PFSK-1 (cell line): ENCODE results near the gene RNMT.

Experiments
- FOXP2 ChIP-seq: optimal IDR thresholded peaks from 2 replicates; pipeline ENCODE3; 2011; ENCODE audit warnings: borderline replicate concordance, control low read depth, inconsistent platforms; ENCODE audit not compliant: insufficient read depth; ENCODE audit errors: extremely low read length, extremely low read depth
- POLR2AphosphoS5 ChIP-seq: IDR thresholded peaks from 2 replicates; pipeline ENCODE4 v1.6.1; 2012; ENCODE audit warnings: low read depth, mild to moderate bottlenecking, control low read depth, low read length, moderate library complexity
- SIN3A ChIP-seq: IDR thresholded peaks from 2 replicates; pipeline ENCODE4 v1.6.1; 2012; ENCODE audit warnings: mild to moderate bottlenecking, low read length, moderate library complexity, borderline replicate concordance; ENCODE audit not compliant: insufficient read depth
- TAF1 ChIP-seq: IDR thresholded peaks from 2 replicates; pipeline ENCODE4 v1.6.1; 2012; ENCODE audit warnings: low read length, control low read depth, borderline replicate concordance; ENCODE audit not compliant: insufficient read depth
- TF ChIP-seq, protein P1 (sequence below), 2 experiments: IDR thresholded peaks; 2 replicates each; pipeline versions ENCODE4 v1.6.1 to v1.8.0; 2011 to 2012; ENCODE audit warnings: low read depth in 2 of 2, low read length in 2 of 2, control low read depth in 1 of 2, inconsistent platforms in 1 of 2, mild to moderate bottlenecking in 1 of 2, moderate library complexity in 1 of 2; ENCODE audit not compliant: insufficient read depth in 1 of 2

Gene RNMT

DNA sequence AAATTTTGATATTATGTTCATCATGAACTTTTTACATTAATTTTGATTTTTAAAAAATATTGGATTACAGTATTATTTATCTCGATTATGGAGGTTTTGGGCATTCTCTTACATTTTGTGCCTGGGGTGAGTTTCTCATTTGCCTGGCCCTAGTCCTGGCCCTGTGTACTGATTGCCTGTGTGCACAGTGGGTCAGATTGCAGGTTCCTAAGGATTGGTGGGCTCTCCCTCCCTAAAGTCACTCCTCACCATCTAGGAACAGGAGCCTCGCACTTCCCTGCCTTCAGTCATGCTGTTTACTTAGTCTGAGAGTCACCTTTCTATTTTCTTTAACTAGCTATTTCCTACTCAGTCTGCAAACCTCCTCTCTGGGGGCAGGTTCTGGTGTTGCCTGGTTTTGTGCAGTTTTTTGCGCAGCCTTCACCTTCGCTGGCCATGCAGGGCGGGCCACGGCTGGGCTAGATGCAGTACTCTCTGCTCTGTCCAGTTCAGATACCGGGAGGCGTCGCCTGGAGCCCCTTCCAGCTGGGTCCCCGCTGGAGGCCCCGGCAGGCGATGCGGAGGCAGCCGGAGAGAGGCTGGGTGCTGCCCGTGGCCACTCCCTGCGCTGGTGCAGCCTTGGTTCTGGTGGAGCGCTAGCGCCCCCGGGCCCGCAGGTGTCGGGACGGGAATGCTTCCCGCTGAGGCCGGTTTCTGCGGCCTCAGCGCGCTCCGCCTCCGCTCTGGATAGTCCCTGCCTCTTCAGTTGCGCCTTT lies 74.2 kb downstream of the RNMT start:
- TF ChIP-seq POLR2AphosphoS5, result no peak
- no peak for TF ChIP-seq TAF1
- TF ChIP-seq, protein P1, sequence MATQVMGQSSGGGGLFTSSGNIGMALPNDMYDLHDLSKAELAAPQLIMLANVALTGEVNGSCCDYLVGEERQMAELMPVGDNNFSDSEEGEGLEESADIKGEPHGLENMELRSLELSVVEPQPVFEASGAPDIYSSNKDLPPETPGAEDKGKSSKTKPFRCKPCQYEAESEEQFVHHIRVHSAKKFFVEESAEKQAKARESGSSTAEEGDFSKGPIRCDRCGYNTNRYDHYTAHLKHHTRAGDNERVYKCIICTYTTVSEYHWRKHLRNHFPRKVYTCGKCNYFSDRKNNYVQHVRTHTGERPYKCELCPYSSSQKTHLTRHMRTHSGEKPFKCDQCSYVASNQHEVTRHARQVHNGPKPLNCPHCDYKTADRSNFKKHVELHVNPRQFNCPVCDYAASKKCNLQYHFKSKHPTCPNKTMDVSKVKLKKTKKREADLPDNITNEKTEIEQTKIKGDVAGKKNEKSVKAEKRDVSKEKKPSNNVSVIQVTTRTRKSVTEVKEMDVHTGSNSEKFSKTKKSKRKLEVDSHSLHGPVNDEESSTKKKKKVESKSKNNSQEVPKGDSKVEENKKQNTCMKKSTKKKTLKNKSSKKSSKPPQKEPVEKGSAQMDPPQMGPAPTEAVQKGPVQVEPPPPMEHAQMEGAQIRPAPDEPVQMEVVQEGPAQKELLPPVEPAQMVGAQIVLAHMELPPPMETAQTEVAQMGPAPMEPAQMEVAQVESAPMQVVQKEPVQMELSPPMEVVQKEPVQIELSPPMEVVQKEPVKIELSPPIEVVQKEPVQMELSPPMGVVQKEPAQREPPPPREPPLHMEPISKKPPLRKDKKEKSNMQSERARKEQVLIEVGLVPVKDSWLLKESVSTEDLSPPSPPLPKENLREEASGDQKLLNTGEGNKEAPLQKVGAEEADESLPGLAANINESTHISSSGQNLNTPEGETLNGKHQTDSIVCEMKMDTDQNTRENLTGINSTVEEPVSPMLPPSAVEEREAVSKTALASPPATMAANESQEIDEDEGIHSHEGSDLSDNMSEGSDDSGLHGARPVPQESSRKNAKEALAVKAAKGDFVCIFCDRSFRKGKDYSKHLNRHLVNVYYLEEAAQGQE (IDR thresholded peaks at IDR 0.05; ENCODE audit: insufficient read depth in 1 of 2, low read depth in 2 of 2, low read length in 2 of 2), result no peak
- TF ChIP-seq FOXP2, result no peak
- TF ChIP-seq SIN3A, result no peak

DNA sequence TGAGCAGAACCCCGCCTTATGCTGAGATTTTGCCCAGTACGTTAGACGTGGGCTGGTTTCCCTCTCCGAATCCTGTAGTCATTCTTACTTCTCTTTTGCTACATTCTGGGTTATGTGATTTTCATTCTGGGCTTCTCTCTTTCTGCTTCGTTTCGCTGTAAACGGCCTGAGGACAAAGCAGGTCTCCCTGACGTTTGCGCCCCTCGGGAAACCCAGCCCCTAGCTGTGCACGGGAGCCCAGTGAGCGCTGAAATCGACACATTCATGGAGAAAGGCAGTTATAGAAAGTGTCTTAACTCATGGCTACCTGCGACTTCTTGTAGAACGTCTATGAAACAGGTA lies 74.8 kb downstream of the RNMT start:
- TF ChIP-seq TAF1, result no peak
- TF ChIP-seq POLR2AphosphoS5, result no peak
- no peak for TF ChIP-seq SIN3A
- TF ChIP-seq, protein P1 (IDR thresholded peaks at IDR 0.05; ENCODE audit: insufficient read depth in 1 of 2, low read depth in 2 of 2, low read length in 2 of 2), result no peak
- no peak for TF ChIP-seq FOXP2

DNA sequence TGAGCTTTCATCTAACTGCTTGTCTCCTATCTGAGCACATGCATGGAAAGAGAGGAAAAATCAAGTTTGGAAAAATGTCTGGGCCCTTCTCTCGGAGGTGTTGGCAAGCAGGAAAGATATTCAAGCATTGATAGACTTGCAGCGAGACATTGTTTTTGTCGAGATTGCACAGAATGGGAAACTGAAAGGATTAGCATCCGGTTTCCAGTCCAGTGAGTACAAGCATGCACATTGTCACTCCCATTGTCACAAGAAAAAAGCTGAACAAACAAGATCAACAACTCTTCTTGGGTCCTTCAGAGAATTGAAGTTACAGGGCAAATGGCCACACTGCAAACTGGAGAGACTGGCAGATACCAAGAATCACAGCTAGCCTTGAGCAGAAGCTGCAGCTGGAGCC lies 77.8 kb downstream of the RNMT start:
- TF ChIP-seq SIN3A (no peak), POLR2AphosphoS5 (no peak), FOXP2 (no peak), TAF1 (no peak)
- TF ChIP-seq, protein P1 (IDR thresholded peaks at IDR 0.05; ENCODE audit: insufficient read depth in 1 of 2, low read depth in 2 of 2, low read length in 2 of 2), result no peak

DNA sequence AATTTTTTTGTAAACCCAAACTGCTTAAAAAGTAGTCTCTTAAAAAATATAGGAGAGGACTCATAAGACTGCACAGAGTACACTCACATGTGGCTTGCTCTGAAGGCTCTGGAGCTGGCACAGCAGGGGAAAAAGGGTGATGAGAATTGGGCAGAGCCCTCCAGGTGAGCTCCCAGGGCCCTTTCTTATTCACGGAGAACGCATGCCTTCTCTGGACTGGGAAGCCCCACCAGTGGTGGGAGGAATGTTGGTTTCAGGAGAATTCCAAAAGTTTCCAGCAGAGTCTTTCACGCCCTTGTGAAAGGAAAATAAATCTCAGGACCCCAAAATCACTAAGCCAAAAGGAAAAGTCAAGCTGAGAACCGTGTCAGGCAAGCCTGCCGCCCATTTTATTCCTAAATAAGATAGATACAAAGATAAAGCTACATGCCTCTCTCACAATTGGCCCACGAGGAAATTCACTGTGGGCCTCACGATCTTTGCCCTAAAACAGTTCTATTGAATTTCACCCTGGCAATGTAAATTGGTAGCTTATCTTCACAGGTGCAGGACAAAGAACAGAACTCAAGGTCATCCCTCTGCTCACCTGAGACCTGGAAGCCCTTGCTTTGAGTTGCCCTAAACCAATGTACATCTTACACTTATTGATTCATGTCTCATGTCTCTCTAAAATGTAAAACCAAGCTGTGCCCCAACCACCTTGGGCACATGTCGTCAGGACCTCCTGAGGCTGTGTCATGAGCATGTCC lies 82.0 kb downstream of the RNMT start:
- TF ChIP-seq, protein P1 (IDR thresholded peaks at IDR 0.05; ENCODE audit: insufficient read depth in 1 of 2, low read depth in 2 of 2, low read length in 2 of 2), result no peak
- TF ChIP-seq TAF1 (no peak), POLR2AphosphoS5 (no peak), SIN3A (no peak), FOXP2 (no peak)
